Mucosa of descending colon (tissue), 3 donors: ENCODE results near the gene RNF144A. TPM values are rescaled to one million over a fixed set of nuclear protein-coding genes. Genes with fewer than 3 reads are reported as not detected.
A peak's percentile ranks its signal among the peaks of the same experiment; 100 is the strongest.

Experiments
- ATAC-seq: fragments of 200-7000 bp; cut with Tn5 transposase; one replicate; pipeline ENCODE4 v1.9.1; 2020; ENCODE audit warnings: mild to moderate bottlenecking, moderate library complexity
- DNase-seq, 3 donors: peaks; one replicate each; pipeline ENCODE4 v3.0.0-alpha.2; 2020
- H3K36me3 ChIP-seq: fragments of 200-600 bp; one replicate; pipeline ENCODE4 v1.8.0; 2021; ENCODE audit warnings: low read depth, mild to moderate bottlenecking
- H3K4me1 ChIP-seq: fragments of 200-600 bp; one replicate; pipeline ENCODE4 v1.8.0; 2021; ENCODE audit warnings: low read depth, mild to moderate bottlenecking
- H3K4me3 ChIP-seq: fragments of 200-600 bp; one replicate; pipeline ENCODE4 v1.8.0; 2021; ENCODE audit warnings: mild to moderate bottlenecking
- H3K9me3 ChIP-seq: fragments of 200-600 bp; one replicate; pipeline ENCODE4 v1.8.0; 2021; ENCODE audit warnings: mild to moderate bottlenecking
- CTCF ChIP-seq: fragments of 200-600 bp; IDR thresholded peaks from one replicate; pipeline ENCODE4 v1.8.0; 2022; ENCODE audit warnings: antibody characterized with exemption, mild to moderate bottlenecking
- intact Hi-C, 2 donors: fragments of 100-400 bp; cut with DNase I in 1 of 2; cut with micrococcal nuclease in 1 of 2; formaldehyde crosslinking; loops; one replicate each; pipeline versions ENCODE4 v1.11.0 to v1.11.1; 2022; cut with DNase I, micrococcal nuclease
- total RNA-seq, 3 donors: library from RNA; stranded (reverse); fragmentation: NEBNext Ultra II Directional in 2 of 3; extraction: Animal tissue kit (Norgen Biotek cat#: 25700) in 2 of 3; gene quantifications; one replicate each; pipeline versions ENCODE4 v1.2.1 to v1.2.4, GENCODE V29; 2021 to 2023
- donor health status: DM: no; HTN: no; CAD: no; lungs with moderate emphysema.
- donor health status: DM: no; HTN: no; CAD: no.
- donor health status: DM: no; HTN: yes; CAD: no.

RNF144A gene
- total RNA-seq, 3 donors from 2014 or later: 14.3 to 18.7 (median 18.3) TPM

GRCh38 chr2:7044253-7045250 lies 127.3 kb downstream of the RNF144A start:
- H3K4me1 ChIP-seq: no peaks in the 10 kb centered on the region
- H3K36me3 ChIP-seq: no peaks in the 10 kb centered on the region
- intact Hi-C loops: loop anchor here (5.0 to 10.0 kb wide), 2 partner anchors 147 to 150 kb away; no protein-coding TSS in a partner anchor
- H3K9me3 ChIP-seq: no peaks in the 10 kb centered on the region
- ATAC-seq (peak; percentile 90), DNase-seq (peak; percentile 57 to 74 (median 72))
- no peak overlapping the region for H3K4me3 ChIP-seq
- peak; percentile 90 for TF ChIP-seq CTCF

DNA sequence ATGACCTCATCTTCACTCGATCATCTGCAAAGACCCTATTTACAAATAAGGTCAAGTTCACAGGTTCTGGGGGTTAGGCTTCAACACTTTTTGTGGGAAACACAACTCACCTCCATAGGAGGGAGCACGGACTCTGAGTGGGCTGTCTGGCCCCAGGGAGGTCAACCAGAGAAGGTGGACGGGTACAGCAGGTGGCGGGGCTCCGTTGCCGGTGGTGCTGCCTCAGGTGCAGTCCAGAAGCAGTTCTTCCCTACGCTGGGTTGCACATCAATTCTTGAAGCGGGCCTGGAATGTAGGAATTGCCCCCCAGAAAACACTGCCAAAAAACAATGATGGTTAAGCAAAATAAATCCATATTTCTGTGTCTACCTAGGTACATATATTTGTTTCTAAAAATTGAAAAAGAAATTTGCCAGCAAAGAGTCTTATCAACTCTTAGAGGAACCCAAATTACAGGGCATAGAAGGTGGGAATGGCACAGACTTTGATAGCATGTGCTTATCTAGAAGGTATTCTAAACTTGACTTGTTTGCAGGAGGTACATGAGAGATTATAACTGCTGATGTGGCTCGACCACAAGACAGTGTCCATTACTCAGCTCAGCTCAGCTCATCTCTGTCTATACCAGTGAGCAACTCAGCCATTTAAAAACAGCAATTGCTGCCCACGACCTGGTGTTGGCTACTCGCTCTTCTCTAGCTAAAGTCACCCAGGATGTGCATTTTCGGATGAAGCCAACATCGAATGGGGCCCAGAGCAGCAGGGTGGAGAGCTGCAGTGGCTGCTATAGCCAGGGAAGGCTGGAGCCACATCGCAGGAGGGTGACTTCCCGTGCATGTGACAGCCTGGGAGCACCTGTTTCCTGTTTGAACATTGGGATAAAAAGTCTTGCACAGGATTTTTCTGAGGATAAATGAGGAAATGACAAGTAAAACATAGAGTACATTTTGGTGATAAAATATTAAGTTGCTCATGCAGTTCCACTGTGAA lies 128.7 kb downstream of the RNF144A start:
- DNase-seq: peak in 1 of 3 donors; percentile 40
- intact Hi-C loops: loop anchor here in 1 of 2 donors (10.0 kb wide), 1 partner anchor 151 kb away; no protein-coding TSS in a partner anchor
- no peak for TF ChIP-seq CTCF
- ATAC-seq: no peak
- no peaks in the 10 kb centered on the region for H3K36me3 ChIP-seq
- H3K4me1 ChIP-seq: no peaks in the 10 kb centered on the region
- no peaks in the 10 kb centered on the region for H3K9me3 ChIP-seq
- no peak overlapping the region for H3K4me3 ChIP-seq

- no peaks in the 10 kb centered on the region for H3K36me3 ChIP-seq
- no peaks in the 10 kb centered on the region for H3K4me1 ChIP-seq
- no peak for ATAC-seq
- DNase-seq: no peak
- H3K4me3 ChIP-seq: no peak overlapping the region
- H3K9me3 ChIP-seq: no peaks in the 10 kb centered on the region
- intact Hi-C loops: loop anchor here in 1 of 2 donors (10.0 kb wide), 1 partner anchor 153 kb away; no protein-coding TSS in a partner anchor
- TF ChIP-seq CTCF: no peak
These were observed 130.4 kb downstream of the RNF144A start for GRCh38 chr2:7047661-7048060.

DNA sequence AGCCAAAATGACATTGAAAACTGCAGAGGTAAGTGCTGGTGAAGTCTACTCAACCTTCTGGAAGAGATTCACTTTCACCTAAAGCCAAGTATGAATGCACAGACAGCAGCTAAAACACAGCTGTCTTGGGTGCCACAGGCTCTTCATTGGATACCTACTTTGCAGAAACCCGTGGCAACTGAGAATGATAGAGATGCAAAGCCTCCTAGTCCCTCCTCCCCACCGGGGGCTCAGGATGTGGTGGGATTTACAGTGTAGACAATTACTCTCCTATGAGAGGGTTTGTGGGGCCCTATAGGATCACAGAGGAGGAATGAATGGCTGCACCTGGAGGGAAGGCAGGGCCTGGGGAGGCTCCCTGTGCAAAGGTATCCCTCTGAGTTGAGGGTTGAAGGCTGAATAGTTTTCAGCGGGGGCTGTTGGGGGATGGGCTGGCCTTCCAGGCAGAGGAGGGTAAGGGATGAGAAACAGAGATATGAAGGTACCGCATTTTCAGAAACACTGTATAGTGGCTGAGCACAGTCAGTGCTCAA lies 131.6 kb downstream of the RNF144A start:
- no peak for ATAC-seq
- Histone ChIP-seq H3K9me3 (no peaks in the 10 kb centered on the region), H3K4me1 (no peaks in the 10 kb centered on the region), H3K4me3 (no peak overlapping the region), H3K36me3 (no peaks in the 10 kb centered on the region)
- no peak for DNase-seq
- TF ChIP-seq CTCF: no peak
- intact Hi-C loops: loop anchor here in 1 of 2 donors (10.0 kb wide), 1 partner anchor 154 kb away; no protein-coding TSS in a partner anchor

DNA sequence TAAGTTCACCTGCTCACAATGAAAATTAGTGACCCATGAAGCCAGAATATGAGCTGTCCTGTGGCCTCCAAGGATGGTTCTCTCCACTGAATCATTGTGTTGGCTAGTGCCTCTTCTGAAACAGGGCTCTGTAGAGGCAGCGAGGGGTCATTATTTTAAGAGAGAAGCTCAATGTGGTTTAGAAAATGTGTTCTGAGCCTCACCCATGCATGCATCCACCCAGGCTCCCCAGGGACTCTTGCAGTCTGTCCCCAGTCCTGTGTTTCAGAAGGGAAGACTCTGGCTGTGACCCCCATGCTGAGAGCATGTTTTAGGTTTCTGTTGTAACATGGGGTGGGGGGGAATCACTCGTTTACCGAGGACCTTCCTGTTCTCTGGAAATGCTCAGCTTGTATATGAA lies 135.2 kb downstream of the RNF144A start:
- no peak for TF ChIP-seq CTCF
- peak; percentile 32 for ATAC-seq

More for the DNA sequence above, 135.2 kb downstream of the RNF144A start:
- DNase-seq: no peak
- H3K36me3 ChIP-seq: no peaks in the 10 kb centered on the region
- intact Hi-C loops: no loop called here
- no peaks in the 10 kb centered on the region for H3K4me1 ChIP-seq
- H3K9me3 ChIP-seq: no peaks in the 10 kb centered on the region
- H3K4me3 ChIP-seq: no peak overlapping the region
